Kasumi-1 (cell line): ENCODE data around the gene KANTR.
"Not testable (repeated sequence)": the region's sequence is repeated elsewhere in the genome, so short reads cannot be mapped to it uniquely, and the experiment has no call there.

Source experiments
- DNase-seq, 2 experiments: peaks; one replicate each; lab custom pipeline; 2025; lab: John Stamatoyannopoulos, UW

KANTR gene

DNA sequence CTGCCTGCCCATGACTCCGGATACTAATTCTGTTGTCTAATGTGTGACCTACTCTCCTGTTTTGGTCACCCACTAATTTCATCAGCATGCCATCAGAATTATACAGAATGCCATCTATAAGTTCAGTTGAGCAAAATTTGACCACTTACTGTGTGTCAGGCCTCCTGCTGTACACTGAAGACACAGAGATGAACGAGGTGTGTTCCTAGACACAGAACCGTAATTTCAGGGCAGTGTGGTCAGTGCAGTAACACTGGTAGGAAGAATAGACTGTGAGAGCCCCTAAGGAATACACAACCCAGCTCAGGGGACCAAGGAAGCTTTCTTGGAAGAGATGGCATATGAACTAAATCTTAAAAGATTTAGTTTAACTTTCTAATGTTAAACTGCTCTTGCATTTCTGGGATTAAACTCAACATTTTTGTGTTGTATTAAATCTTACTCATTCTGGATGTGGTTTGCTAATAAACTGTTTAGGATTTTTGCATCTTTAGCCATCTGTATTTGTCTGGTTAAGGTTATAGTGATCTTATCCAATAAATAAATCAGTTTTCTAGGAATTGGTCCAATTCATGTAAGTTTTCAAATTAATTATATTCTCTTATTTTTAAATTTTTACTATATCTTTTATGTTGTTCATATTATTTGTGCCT, 34.3 kb downstream of the KANTR start:
- DNase-seq: no peak

DNA sequence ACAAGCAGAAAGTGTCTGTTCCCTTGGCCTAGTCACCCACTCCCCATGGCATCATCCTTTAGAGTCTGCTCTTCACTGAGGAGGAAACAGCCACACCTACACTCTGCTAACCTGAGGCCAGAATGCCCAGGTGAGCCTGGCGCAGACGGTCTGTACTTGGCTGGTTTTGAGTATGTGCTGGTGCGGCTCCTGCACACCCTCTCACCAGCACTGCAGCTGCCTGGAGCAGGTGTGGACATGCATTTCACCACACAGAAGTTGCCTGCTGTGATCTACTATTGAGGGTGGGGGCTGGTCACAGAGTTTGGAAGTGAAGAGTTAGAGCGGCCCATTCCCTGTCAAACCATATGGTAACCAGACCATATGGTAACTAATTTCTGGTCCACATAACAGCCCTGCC, 39.5 kb downstream of the KANTR start:
- DNase-seq: no peak

DNA sequence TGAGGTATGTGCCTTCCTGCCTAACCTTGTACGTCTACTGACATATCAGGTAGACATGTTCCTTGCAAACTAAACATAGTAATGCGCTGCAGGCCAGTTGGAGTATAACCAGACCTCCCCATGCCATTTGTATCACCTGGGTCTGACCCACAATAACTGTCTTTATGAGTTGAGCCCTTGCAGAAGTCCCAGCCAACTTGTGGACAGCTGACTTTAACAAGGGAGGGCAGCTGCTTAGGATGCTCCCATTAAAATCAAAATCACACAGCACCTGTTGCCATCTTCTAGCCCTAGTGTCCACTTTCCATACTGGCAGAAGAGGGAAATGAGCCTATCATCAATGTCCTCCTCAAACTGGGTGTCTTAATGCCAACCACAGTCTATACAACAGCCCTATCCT, 41.6 kb downstream of the KANTR start:
- DNase-seq: no peak

DNA sequence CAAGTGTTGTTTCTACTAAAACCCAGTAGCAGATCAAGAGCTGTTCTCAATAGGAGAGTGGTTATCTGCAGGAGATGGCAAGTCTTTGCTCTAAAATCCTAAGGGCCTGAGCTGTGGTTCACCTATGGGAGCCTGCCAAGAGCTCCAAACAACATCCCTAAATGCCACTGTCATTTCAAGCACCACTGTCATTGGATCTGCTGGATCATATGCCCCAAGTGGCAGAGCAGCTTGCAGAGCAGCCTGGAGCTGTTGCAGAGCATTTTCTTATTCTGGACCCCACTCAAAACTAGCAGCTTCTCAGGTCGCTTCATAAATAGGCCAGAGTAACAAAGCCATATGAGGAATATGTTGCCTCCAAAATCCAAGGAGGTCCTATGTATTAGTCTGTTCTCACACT, 59.6 kb downstream of the KANTR start:
- DNase-seq: no peak

DNA sequence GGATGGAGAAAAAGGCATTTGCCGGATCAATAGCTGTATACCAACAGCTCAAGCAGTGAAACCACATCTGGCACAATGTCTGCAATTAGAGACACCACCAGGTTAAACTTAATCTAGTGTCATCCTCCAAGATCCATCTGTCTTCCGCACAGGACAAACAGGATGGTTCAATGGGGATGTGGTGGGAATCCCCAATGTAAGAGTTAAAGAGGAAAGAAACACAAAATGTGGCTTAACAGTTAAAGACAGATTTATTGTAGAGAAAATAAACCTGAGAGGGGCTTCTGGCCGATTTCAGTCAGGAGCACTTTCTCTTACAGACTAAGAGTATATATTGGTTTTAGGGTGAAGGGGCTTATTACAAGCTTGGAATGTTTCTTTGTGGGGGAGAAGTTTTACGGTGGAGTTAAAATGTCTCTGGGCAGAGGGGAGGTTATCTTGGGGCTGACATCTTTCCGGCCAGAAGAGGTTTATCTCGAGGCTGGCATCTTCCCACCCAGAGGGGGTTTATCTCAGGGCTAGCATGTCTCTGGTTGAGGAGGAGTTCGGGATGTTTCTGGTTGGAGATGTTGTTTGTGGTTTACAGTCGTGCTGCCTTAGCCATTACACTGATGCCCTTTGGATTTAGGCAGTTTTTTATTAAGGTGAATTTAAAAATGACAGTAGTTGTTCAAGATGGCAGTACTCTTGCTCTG, 61.7 kb downstream of the KANTR start:
- DNase-seq: no peak

DNA sequence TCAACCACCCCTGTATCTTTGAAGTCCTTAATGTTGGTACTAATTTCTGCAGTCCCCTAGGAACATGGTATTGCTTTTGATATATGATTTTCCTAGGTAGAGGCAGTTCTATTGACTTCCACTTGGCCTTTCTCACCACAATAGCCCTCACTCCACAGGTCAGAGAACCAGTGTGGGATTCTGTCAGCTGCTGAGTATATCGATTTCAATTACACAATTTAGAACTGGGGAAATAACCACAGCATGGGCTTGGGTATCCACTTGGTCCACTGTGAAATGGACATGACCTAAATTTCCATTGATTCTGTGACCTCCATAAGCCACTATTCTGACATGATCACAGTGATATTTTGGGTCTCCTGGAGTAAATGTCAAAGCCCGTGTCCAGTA, 62.3 kb downstream of the KANTR start:
- no peak for DNase-seq

DNA sequence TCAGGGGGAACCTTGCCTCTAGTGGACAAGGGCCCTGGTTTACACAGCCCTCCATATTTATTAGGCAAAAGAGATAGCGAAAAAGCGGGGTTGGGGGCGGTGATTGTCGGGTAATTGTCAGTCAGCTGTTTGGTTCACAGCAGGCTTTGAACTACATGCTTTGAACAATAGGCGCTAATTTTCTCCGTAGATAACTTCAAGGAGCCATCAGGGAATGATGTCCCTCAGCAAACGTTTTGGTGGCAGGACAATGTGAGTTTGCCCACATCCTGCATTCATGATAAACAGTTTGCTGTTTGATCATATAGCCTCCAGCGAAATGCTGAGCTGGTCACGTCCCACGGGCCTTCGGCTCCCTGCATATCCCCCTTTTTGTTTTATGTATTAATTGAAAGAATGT, 65.2 kb downstream of the KANTR start:
- DNase-seq: no peak

DNA sequence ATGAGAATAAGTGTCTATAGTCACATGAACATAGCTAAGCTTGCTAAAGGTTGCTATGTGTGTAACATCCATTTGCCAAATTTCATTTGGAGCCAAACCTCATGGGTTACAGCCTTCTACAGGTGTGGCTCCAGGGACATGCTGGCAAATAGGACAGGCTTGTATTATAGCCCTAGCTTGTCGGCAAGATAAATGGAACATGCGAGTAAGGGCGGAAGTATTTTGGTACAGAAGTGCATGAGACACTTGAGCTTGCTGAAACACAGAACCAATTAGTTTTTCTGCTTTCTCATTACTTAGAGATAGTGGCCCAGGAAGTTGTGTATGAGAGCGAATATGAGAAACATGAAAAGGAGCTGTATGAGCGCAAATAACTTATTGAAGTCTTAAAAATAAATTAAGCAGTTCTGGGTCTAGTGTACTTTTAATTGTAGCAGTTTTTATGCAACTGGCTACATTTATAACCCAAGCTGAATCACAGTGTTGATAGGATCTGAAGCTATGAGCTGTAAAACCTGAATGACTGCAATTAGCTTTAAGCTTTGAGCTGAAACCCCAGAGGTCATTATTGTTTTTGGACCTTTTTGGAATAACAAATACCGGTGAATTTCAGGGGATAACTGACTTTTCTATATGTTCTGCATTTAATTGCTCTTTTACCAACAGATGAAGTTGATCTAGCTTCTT, 66.5 kb downstream of the KANTR start:
- no peak for DNase-seq

DNA sequence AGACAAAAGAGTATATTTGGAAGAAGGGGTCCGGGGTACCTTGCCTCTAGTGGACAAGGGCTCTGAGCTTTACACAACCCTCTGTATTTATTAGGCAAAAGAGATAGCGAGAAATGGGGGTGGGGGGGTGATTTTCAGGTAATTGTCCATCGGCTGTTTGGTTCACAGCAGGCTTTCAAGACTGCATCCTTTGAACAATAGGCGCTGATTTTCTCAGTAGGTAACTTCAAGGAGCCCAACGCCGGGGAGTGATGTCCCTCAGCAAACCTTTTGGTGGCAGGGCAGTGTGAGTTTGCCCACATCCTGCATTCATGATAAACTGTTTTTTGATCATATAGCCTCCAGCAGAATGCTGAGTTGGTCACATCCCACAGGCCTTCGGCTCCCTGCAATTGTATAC, 69.5 kb downstream of the KANTR start:
- no peak for DNase-seq

DNA sequence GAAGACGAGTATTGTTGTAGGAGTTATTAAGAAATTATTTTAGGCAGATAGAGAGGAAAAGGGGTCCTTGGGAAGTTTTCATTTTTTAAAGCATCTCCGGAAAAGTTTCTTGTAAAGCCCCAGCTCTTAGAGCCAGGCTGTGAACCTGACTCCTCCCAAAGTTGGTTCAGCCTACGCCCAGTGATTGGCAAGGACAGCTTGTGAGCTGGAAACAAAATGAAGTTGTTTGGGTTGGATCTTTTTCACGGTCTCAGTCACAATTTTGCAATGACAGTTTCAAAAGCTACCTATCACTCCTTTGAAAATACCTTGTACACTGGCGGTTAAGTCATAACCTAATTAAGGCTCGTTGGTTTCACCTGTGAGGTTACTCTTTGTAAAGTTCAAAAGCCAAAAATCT, 70.6 kb downstream of the KANTR start:
- DNase-seq: not testable (repeated sequence)

DNA sequence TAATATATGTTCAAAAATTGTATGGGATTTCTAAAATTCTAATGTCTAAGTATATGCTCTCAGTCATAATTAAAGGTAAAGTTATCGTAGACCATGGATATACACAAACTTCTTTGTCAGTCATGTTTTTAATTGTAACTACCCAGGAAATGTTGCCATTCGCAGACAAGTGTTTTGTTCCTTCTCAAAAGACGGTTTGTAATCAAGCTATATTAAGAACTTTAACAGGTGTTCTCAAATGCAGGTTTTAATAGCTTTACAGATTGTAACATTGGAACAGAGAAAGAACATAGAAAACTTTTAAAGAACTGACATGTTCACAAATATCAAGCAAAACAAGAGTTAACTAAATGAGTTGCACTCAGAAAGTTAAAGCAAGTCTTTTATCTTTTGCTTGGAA, 72.2 kb downstream of the KANTR start:
- no peak for DNase-seq

DNA sequence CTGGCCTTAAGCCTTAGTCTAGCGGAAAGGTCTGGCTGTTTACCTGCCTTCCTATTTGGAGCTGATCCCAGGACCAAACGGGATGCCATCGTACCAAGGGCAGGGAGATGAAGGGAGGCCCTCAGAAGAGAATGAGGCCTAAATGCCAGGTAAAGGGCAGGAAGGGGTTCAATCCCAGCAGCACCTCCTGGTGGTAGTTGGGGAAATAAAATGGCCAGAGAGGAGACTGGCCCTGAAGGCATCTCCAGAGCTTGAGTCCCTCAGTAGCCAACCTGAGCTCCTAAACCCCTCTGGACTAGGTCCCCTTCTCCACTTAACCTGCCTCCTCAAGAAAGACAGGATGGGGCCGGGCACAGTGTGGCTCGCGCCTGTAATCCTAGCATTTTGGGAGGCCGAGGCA, 77.4 kb downstream of the KANTR start:
- no peak for DNase-seq
